ENCODE measurements around the gene RAF1.

Gene RAF1

GRCh38 chr3:12591997-12592715, 71.8 kb downstream of the RAF1 start:
- no peak for TF ChIP-seq JUND (IDR thresholded peaks at IDR 0.05; ENCODE audit: low read depth)
- in situ Hi-C loops (cut with HindIII; ENCODE audit: low pct_unique_long_range_greater_than_20kb, low sequenced_read_pairs), result no loop called here
- no peak for DNase-seq (ENCODE audit: low read depth in 1 of 2, low spot score in 1 of 2)

DNA sequence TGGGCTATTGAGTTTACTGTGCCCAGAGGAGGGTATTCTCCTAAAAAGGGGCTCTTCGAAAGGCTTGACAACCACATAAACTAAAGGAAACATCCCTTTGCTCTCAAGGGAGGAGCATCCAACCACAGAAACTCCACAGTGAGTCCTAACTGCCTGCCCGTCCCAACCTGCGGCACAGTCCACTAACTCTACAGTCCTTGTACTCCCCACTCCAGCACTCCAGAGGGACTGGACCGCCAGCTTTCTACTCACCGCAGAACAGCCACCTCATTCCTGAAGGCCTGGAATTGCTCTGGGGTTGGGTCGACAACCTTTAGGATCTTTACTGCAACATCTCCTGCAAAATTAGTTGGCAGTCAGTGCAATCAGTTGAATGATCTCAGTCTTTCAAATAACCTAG, 72.5 kb downstream of the RAF1 start:
- in situ Hi-C loops (cut with HindIII; ENCODE audit: low pct_unique_long_range_greater_than_20kb, low sequenced_read_pairs), result no loop called here
- DNase-seq (ENCODE audit: low read depth in 1 of 2, low spot score in 1 of 2), result no peak
- no peak for TF ChIP-seq JUND (IDR thresholded peaks at IDR 0.05; ENCODE audit: low read depth)

GRCh38 chr3:12590096-12590495, 73.8 kb downstream of the RAF1 start:
- TF ChIP-seq JUND (IDR thresholded peaks at IDR 0.05; ENCODE audit: low read depth), result no peak
- in situ Hi-C loops (cut with HindIII; ENCODE audit: low pct_unique_long_range_greater_than_20kb, low sequenced_read_pairs), result no loop called here
- no peak for DNase-seq (ENCODE audit: low read depth in 1 of 2, low spot score in 1 of 2)

GRCh38 chr3:12588039-12589009, 75.6 kb downstream of the RAF1 start:
- no peak for TF ChIP-seq JUND (IDR thresholded peaks at IDR 0.05; ENCODE audit: low read depth)
- no peak for DNase-seq (ENCODE audit: low read depth in 1 of 2, low spot score in 1 of 2)
- in situ Hi-C loops (cut with HindIII; ENCODE audit: low pct_unique_long_range_greater_than_20kb, low sequenced_read_pairs), result no loop called here

DNA sequence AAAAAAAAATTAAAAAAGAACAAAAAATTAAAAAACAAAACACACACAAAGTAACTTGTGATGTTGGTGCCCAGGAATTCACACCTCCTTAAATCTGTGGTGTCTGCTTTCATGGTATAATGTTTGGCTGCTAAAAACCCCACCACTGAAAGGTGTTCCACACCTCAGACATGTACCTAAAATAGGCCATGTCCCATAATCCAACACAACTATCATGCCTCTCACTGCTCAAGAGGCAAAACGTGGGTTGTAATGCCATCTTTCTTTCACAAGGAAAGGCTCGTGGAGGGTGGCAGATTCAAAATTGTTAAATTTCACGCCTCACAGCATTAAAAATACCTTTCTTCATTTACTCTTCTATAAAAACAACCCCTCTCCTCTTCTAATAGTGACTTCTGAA, 77.5 kb downstream of the RAF1 start:
- in situ Hi-C loops (cut with HindIII; ENCODE audit: low pct_unique_long_range_greater_than_20kb, low sequenced_read_pairs), result no loop called here
- DNase-seq (ENCODE audit: low read depth in 1 of 2, low spot score in 1 of 2), result no peak
- TF ChIP-seq JUND (IDR thresholded peaks at IDR 0.05; ENCODE audit: low read depth), result no peak

DNA sequence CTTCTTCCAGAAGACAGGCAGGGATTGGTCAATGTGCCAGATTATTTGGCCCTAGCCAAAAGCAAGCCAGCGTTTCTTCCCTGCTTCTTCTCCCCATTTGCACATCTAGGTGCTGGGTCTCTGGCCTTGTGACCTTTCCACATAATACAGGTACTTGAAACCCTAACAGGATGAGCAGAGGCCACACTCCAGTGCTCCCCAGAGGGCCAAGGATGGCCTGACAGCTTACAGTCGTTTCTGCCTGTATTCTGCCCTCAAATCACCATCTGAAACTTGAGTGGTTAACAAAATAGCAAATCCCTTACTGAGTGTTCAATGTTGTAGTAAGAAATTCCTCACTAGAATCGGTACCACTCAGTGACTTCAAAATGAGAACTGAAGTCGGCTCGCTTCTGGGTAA, 77.9 kb downstream of the RAF1 start:
- DNase-seq (ENCODE audit: low read depth in 1 of 2, low spot score in 1 of 2), result no peak
- in situ Hi-C loops (cut with HindIII; ENCODE audit: low pct_unique_long_range_greater_than_20kb, low sequenced_read_pairs), result no loop called here
- no peak for TF ChIP-seq JUND (IDR thresholded peaks at IDR 0.05; ENCODE audit: low read depth)

GRCh38 chr3:12585181-12585580, 78.7 kb downstream of the RAF1 start:
- in situ Hi-C loops (cut with HindIII; ENCODE audit: low pct_unique_long_range_greater_than_20kb, low sequenced_read_pairs), result no loop called here
- DNase-seq (ENCODE audit: low read depth in 1 of 2, low spot score in 1 of 2), result no peak
- TF ChIP-seq JUND (IDR thresholded peaks at IDR 0.05; ENCODE audit: low read depth), result no peak

GRCh38 chr3:12584083-12584482, 79.8 kb downstream of the RAF1 start:
- DNase-seq (ENCODE audit: low read depth in 1 of 2, low spot score in 1 of 2), result no peak
- TF ChIP-seq JUND (IDR thresholded peaks at IDR 0.05; ENCODE audit: low read depth), result no peak
- in situ Hi-C loops (cut with HindIII; ENCODE audit: low pct_unique_long_range_greater_than_20kb, low sequenced_read_pairs), result no loop called here

- DNase-seq (ENCODE audit: low read depth in 1 of 2, low spot score in 1 of 2), result no peak
- no peak for TF ChIP-seq JUND (IDR thresholded peaks at IDR 0.05; ENCODE audit: low read depth)
- in situ Hi-C loops (cut with HindIII; ENCODE audit: low pct_unique_long_range_greater_than_20kb, low sequenced_read_pairs), result no loop called here
These were observed 80.6 kb downstream of the RAF1 start for GRCh38 chr3:12583280-12583679.

- in situ Hi-C loops (cut with HindIII; ENCODE audit: low pct_unique_long_range_greater_than_20kb, low sequenced_read_pairs), result no loop called here
- TF ChIP-seq JUND (IDR thresholded peaks at IDR 0.05; ENCODE audit: low read depth), result no peak
- DNase-seq (ENCODE audit: low read depth in 1 of 2, low spot score in 1 of 2), result no peak
These were observed 81.2 kb downstream of the RAF1 start for GRCh38 chr3:12582730-12583129.

- in situ Hi-C loops (cut with HindIII; ENCODE audit: low pct_unique_long_range_greater_than_20kb, low sequenced_read_pairs), result no loop called here
- DNase-seq (ENCODE audit: low read depth in 1 of 2, low spot score in 1 of 2), result no peak
- TF ChIP-seq JUND (IDR thresholded peaks at IDR 0.05; ENCODE audit: low read depth), result no peak
These were observed 84.0 kb downstream of the RAF1 start for GRCh38 chr3:12579905-12580304.

GRCh38 chr3:12579456-12579855, 84.5 kb downstream of the RAF1 start:
- in situ Hi-C loops (cut with HindIII; ENCODE audit: low pct_unique_long_range_greater_than_20kb, low sequenced_read_pairs), result no loop called here
- no peak for DNase-seq (ENCODE audit: low read depth in 1 of 2, low spot score in 1 of 2)
- no peak for TF ChIP-seq JUND (IDR thresholded peaks at IDR 0.05; ENCODE audit: low read depth)

- in situ Hi-C loops (cut with HindIII; ENCODE audit: low pct_unique_long_range_greater_than_20kb, low sequenced_read_pairs), result no loop called here
- no peak for TF ChIP-seq JUND (IDR thresholded peaks at IDR 0.05; ENCODE audit: low read depth)
- DNase-seq (ENCODE audit: low read depth in 1 of 2, low spot score in 1 of 2), result no peak
These were observed 85.2 kb downstream of the RAF1 start for GRCh38 chr3:12578742-12579141.
